GM19397 (cell line): ENCODE measurements around the gene POM121L2.

Experiments used
- ATAC-seq: cut with Tn5 transposase; IDR thresholded peaks from one replicate; pipeline ENCODE4 v1.9.1; 2021; ENCODE audit warnings: mild to moderate bottlenecking, moderate library complexity; ENCODE audit not compliant: unreplicated experiment

Gene POM121L2

GRCh38 chr6:27260836-27261375 lies 51.2 kb downstream of the POM121L2 start:
- no peak for ATAC-seq

GRCh38 chr6:27260369-27260768 lies 51.7 kb downstream of the POM121L2 start:
- no peak for ATAC-seq
